ENCODE data around the gene ITPK1. TPM values are rescaled to one million over a fixed set of nuclear protein-coding genes. Genes with fewer than 3 reads are reported as not detected.
A peak's percentile ranks its signal among the peaks of the same experiment; 100 is the strongest.

ITPK1 gene
- total RNA-seq, 3 donors from 2014 or later (not counting 1 experiment from before 2014, with no cell fraction given): 73.2 to 74.8 (median 74.4) TPM

DNA sequence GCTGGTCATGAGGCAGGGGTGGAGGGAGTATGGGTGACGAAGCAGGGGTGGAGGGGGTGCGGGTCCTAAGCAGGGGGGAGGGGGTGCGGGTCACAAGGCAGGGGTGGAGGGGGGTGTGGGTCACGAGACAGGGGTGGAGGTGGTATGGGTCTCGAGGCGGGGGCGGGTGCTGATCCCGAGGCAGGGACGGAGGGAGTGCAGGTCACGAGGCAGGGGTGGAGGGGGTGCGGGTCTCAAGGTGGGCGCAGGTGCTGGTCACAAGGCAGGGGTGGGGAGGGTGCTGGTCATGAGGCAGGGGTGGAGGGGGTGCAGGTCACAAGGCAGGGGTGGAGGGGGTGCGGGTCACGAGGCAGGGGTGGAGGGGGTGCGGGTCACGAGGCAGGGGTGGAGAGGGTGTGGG, 56.5 kb downstream of the ITPK1 start:
- no peaks in the 10 kb centered on the region for H3K27me3 ChIP-seq (ENCODE audit: control insufficient read depth, insufficient read depth, low read length)
- no peak overlapping the region for H3K4me3 ChIP-seq (ENCODE audit: low read length)
- H3K27ac ChIP-seq (ENCODE audit: low read length): no peak overlapping the region
- H3K9me3 Mint-ChIP-seq: no peaks in the 10 kb centered on the region
- no peak overlapping the region for H3K4me3 Mint-ChIP-seq
- no peaks in the 10 kb centered on the region for H3K27me3 Mint-ChIP-seq (ENCODE audit: low read depth in 2 of 2)
- ATAC-seq: no peak
- H3K36me3 Mint-ChIP-seq: no peaks in the 10 kb centered on the region
- TF ChIP-seq, protein P1, sequence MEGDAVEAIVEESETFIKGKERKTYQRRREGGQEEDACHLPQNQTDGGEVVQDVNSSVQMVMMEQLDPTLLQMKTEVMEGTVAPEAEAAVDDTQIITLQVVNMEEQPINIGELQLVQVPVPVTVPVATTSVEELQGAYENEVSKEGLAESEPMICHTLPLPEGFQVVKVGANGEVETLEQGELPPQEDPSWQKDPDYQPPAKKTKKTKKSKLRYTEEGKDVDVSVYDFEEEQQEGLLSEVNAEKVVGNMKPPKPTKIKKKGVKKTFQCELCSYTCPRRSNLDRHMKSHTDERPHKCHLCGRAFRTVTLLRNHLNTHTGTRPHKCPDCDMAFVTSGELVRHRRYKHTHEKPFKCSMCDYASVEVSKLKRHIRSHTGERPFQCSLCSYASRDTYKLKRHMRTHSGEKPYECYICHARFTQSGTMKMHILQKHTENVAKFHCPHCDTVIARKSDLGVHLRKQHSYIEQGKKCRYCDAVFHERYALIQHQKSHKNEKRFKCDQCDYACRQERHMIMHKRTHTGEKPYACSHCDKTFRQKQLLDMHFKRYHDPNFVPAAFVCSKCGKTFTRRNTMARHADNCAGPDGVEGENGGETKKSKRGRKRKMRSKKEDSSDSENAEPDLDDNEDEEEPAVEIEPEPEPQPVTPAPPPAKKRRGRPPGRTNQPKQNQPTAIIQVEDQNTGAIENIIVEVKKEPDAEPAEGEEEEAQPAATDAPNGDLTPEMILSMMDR (IDR thresholded peaks at IDR 0.05): no peak
- DNase-seq: no peak
- no peaks in the 10 kb centered on the region for H3K9me3 ChIP-seq (ENCODE audit: control insufficient read depth, insufficient read depth, low read length)
- WGBS (ENCODE audit: insufficient coverage): 98% methylated on average over 16 of the region's 16 CpGs
- intact Hi-C loops (cut with micrococcal nuclease): no loop called here
- H3K4me1 ChIP-seq (ENCODE audit: control insufficient read depth, insufficient read depth, low read length): peaks cover 39% of the 10 kb centered on the region
- peaks cover 34 to 50% of the 10 kb centered on the region in 2 donors for H3K4me1 Mint-ChIP-seq
- H3K36me3 ChIP-seq (ENCODE audit: control insufficient read depth, insufficient read depth, low read length): peaks cover 3% of the 10 kb centered on the region
- no peak overlapping the region for H3K27ac Mint-ChIP-seq

DNA sequence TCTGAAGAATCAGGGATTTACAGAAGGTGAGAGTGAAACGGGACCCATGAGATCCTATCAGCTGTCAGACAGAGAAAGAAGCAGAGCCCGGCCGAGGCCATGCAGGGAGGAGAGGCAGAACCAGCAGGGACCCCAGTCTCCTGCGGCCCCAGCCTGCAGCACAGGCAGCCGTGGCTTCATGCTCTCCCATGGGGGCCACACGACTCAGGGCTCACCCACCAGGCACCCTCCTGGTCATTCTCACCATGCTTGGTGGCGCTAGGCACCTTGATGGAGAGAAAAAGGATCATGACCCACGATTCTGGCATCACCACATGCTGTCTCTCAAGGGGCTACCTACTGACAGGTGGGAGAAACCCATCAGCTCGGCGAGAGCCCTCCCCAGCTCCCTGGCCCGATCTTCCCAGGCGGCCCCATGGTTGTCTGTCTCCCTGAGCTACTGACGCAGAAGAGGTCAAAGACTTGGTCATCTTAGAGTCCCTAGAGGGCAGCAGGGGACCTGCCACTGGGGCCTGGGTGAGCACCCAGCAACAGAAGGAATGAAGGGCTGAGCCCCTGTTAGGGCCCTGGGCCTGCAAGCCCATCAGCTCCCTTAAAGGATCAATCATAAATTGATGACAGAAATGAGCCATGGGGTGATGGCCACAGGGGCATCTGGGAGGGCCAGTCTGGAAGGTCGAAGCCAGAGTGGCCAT, 58.0 kb downstream of the ITPK1 start:
- Mint-ChIP-seq H3K4me1 (peaks cover 34 to 55% of the 10 kb centered on the region in 2 donors), H3K27me3 (ENCODE audit: low read depth in 2 of 2) (no peaks in the 10 kb centered on the region), H3K9me3 (no peaks in the 10 kb centered on the region), H3K36me3 (no peaks in the 10 kb centered on the region), H3K4me3 (no peak overlapping the region), H3K27ac (peak overlapping the region in 1 of 2 donors; percentile 90)
- Histone ChIP-seq H3K4me1 (ENCODE audit: control insufficient read depth, insufficient read depth, low read length) (peaks cover 39% of the 10 kb centered on the region), H3K27ac (ENCODE audit: low read length) (no peak overlapping the region), H3K36me3 (ENCODE audit: control insufficient read depth, insufficient read depth, low read length) (peaks cover 4% of the 10 kb centered on the region), H3K4me3 (ENCODE audit: low read length) (no peak overlapping the region), H3K27me3 (ENCODE audit: control insufficient read depth, insufficient read depth, low read length) (no peaks in the 10 kb centered on the region), H3K9me3 (ENCODE audit: control insufficient read depth, insufficient read depth, low read length) (no peaks in the 10 kb centered on the region)
- WGBS (ENCODE audit: insufficient coverage): 93% methylated on average over 14 of the region's 14 CpGs
- DNase-seq: no peak
- TF ChIP-seq, protein P1 (IDR thresholded peaks at IDR 0.05): no peak
- intact Hi-C loops (cut with micrococcal nuclease): no loop called here
- ATAC-seq: no peak

DNA sequence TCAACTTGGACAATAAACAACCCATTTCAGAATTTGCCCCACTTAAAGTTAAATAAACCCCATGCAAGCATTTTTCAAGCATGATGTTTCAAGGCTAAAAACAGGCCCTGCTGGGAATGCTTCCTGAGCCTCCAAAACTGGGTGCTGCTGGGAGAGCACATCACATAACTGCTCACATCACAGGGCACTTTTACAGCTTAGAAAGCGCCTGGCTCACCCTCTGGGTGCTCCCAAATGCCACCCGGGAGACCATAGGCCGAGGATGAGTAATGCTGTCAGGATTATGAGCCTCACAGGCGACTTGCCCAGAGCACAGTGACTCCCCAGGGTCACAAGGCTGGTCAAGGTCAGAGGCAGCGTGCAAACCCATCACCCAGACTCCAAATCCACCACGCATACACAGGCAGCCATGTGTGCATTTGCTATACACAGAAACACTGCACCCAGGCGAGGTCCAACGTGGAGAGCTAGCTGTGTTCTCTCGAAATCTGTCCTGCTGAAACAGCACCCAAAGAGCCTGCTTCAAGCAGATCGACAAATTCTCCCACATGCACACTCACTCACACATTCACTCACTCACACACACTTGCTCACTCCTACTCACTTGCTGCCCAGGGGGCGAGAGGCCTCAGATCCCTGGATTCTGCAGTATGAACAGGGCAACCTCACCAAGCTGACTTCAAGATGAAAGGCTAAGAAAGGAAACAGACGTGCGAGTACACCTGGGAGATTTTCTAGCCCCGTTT, 58.7 kb downstream of the ITPK1 start:
- H3K9me3 Mint-ChIP-seq: no peaks in the 10 kb centered on the region
- Histone ChIP-seq H3K36me3 (ENCODE audit: control insufficient read depth, insufficient read depth, low read length) (peaks cover 4% of the 10 kb centered on the region), H3K27ac (ENCODE audit: low read length) (no peak overlapping the region), H3K4me1 (ENCODE audit: control insufficient read depth, insufficient read depth, low read length) (peaks cover 32% of the 10 kb centered on the region), H3K27me3 (ENCODE audit: control insufficient read depth, insufficient read depth, low read length) (no peaks in the 10 kb centered on the region), H3K9me3 (ENCODE audit: control insufficient read depth, insufficient read depth, low read length) (no peaks in the 10 kb centered on the region), H3K4me3 (ENCODE audit: low read length) (no peak overlapping the region)
- no peaks in the 10 kb centered on the region for H3K27me3 Mint-ChIP-seq (ENCODE audit: low read depth in 2 of 2)
- H3K4me1 Mint-ChIP-seq: peaks cover 32 to 55% of the 10 kb centered on the region in 2 donors
- TF ChIP-seq, protein P1 (IDR thresholded peaks at IDR 0.05): no peak
- intact Hi-C loops (cut with micrococcal nuclease): no loop called here
- no peaks in the 10 kb centered on the region for H3K36me3 Mint-ChIP-seq
- H3K27ac Mint-ChIP-seq: peak overlapping the region in 1 of 2 donors; percentile 90
- 96% methylated on average over 14 of the region's 14 CpGs for WGBS (ENCODE audit: insufficient coverage)
- ATAC-seq: peak in 1 of 3 donors; percentile 8
- DNase-seq: no peak
- no peak overlapping the region for H3K4me3 Mint-ChIP-seq
